Transverse colon (tissue), 3 donors: ENCODE data around the gene WNT9A.

ENCODE experiments used
- CTCF ChIP-seq, 5 experiments: fragments of 200-600 bp in 3 of 5; fragments of 450-650 bp in 2 of 5; sonication (generic) in 3 of 5; IDR thresholded peaks; 1 replicate in 2 of 5; 2 replicates in 3 of 5; pipeline ENCODE4 v1.5.1; 2016 to 2017; ENCODE audit warnings: antibody characterized with exemption in 5 of 5, inconsistent platforms in 3 of 5, mild to moderate bottlenecking in 2 of 5, moderate library complexity in 1 of 5
- POLR2A ChIP-seq: fragments of 450-650 bp; IDR thresholded peaks from one replicate; pipeline ENCODE4 v1.6.1; 2016; ENCODE audit warnings: antibody characterized with exemption, mild to moderate bottlenecking, moderate library complexity

DNA sequence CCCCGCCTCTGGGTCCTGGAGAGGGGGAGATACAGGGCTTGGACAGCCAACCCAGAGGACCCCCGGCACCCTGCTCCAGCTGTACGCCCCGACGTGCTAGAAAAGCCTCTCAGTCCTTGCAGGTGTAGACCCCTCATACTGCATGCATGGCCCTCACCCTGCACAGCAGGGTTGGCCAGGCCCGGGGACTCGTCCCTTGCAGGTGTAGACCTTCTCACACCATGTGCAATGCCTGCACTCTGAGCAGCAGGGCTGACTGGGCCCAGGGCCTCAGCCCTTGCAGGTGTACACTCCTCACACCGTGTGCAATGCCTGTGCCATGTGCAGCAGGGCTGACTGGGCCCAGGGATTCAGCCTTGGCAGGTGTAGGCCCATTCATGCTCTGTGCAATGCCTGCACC is 26.8 kb downstream of the WNT9A start:
- no peak for TF ChIP-seq CTCF (IDR thresholded peaks at IDR 0.05)
- no peak for TF ChIP-seq POLR2A
